GM12891 (cell line): ENCODE measurements around the gene LCN6.

ENCODE experiments used
- PAX5 ChIP-seq: IDR thresholded peaks from 2 replicates; pipeline ENCODE4 v1.6.1; 2011; ENCODE audit warnings: low read length, moderate library complexity, mild to moderate bottlenecking; ENCODE audit not compliant: insufficient read depth, severe bottlenecking
- POLR2A ChIP-seq: IDR thresholded peaks from 2 replicates; pipeline ENCODE4 v1.6.1; 2011; ENCODE audit warnings: low read depth, low read length, control low read depth

GRCh38 chr9:136722093-136722968, 26.0 kb downstream of the LCN6 start:
- TF ChIP-seq POLR2A, result no peak; the same call in 1 of the 2 replicates
- no peak for TF ChIP-seq PAX5
